Activated CD4-positive, alpha-beta T cell treated with anti-CD3 and anti-CD28 coated beads for 4 hours (primary cell): ENCODE results near the gene CWC25.
"Not testable (repeated sequence)": the region's sequence is repeated elsewhere in the genome, so short reads cannot be mapped to it uniquely, and the experiment has no call there.

ENCODE experiments used
- DNase-seq, 2 donors: peaks; one replicate each; pipeline ENCODE4 v3.0.0-alpha.2; 2020

The CWC25 gene

DNA sequence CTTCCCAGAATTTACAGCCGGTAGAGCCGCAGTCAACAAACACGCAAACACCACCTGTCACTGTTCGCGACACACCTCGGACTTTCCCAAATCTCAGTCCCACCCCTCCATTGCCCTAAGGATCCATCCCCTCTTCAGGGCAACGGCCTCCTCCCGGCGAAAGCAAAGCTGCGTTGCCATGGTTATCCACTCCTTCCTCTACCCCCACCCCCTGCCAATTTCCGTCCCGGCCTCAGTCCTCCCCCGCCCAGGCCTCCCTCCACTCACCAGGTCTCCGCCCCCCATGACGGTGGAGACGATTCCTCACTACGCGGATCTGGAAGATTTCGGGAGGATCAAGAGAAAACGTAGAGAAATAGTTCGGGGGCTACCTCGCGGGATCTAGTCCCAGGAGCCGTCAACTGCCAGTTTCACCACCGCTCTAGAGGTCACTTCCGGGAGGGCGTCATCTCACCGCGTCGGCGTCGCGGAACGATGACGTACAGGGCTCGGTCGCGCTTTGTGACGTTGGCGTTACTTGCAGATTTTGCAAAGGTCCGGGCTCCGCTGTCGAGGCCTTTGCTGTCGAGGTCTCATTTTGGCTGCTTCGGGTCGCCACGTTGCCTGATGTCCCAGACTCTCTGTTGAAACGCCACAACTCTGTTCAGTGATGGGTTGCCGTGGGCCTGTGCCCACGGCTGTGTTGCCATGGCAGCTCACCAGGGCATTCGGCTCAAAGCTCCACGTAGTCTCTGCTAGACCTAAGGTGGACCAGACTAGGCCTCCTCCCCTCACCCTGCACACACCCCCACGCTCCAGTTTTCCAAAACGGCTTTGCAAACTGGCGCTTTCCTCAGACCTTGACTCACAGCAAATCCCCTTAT lies at the start of gene CWC25:
TSS of gene CWC25 (minus strand) at position 423 of the 863 bp plus-strand sequence. CDS start at position 285, 138 bp downstream.
- DNase-seq: peak; percentile 89 to 95

- DNase-seq: no peak
These were observed 48.7 kb upstream of the CWC25 start for GRCh38 chr17:38873640-38874380.

GRCh38 chr17:38872671-38873385 lies 47.7 kb upstream of the CWC25 start:
- no peak for DNase-seq

- DNase-seq: no peak
These were observed 46.9 kb upstream of the CWC25 start for GRCh38 chr17:38872027-38872511.

DNA sequence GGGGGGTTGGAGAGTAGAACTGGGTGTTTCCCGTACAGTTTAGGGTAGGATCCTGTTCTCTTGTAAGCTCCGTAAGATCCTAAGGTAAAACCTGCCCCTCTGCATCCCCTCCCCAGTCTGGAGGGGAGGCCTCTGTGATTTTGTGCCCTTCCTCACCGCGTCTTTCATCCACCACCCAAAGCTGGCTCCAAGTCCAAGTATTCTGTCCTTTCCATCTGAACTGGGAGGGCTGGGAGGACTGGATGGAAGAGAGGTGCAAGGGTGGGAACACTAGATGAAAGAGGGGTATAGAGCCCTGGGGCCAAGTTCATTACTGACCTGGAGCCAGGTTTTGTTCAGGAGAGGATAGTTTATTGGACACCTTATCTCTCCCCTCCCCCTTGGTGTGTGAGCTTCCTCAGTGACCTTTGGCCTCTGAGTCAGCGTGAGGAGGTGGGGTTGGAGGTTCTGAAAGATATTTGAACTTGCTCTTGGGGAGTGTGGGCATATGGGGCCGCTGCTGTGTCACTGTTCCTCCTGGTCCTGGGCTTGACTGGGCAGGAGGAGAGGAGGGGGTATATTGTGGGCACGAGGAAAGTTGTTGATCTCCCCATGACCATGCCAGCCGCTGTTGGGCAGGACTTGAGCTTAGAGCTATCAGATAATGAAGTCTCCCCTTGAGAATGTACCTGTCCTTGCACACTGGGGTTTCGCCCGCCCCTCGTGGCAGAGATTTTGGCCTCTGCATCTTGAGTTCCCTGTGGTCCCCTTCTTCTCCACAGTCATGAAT lies 46.3 kb upstream of the CWC25 start:
- DNase-seq: peak; percentile 74 to 84

- peak; percentile 63 to 70 for DNase-seq
These were observed 45.4 kb upstream of the CWC25 start for GRCh38 chr17:38870259-38871165.

DNA sequence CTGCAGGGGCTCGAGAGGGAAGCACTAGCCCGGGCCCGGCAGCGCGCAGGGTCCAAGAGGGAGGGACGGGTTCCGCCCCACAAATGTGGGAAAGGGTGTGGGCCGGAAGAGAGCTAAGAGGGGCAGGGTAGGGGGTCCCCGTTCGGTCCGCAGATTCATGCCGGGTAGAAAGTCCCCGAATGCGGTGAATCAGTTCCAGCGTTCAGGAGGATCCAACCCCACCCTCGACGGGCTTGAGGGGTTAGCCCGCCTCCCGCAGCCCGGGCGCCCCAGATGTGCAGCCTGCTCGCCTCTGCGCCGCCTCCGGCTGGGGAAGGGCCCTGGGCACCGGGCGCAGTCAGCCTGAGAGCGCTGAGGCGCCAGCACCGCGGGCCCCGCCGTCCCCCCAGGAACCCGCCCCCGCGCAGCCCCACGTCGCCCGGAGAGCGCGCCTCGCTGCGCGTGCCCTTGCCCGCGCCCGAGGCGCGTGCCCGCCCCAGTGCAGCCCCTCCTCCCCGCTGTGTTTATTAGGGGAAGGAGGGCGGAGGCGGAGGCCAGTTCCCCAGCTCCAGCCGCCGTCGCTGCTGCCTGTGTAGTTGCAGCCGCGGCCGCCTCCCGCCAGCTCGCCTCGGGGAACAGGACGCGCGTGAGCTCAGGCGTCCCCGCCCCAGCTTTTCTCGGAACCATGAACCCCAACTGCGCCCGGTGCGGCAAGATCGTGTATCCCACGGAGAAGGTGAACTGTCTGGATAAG lies 44.6 kb upstream of the CWC25 start, which contains the start of gene LASP1:
TSS of gene LASP1 (plus strand) at position 533 of the 733 bp plus-strand sequence. CDS start at position 665, 132 bp downstream.
- peak; percentile 80 to 83 for DNase-seq

- DNase-seq: peak; percentile 81 to 87
These were observed 43.9 kb upstream of the CWC25 start for GRCh38 chr17:38868817-38869525.

DNA sequence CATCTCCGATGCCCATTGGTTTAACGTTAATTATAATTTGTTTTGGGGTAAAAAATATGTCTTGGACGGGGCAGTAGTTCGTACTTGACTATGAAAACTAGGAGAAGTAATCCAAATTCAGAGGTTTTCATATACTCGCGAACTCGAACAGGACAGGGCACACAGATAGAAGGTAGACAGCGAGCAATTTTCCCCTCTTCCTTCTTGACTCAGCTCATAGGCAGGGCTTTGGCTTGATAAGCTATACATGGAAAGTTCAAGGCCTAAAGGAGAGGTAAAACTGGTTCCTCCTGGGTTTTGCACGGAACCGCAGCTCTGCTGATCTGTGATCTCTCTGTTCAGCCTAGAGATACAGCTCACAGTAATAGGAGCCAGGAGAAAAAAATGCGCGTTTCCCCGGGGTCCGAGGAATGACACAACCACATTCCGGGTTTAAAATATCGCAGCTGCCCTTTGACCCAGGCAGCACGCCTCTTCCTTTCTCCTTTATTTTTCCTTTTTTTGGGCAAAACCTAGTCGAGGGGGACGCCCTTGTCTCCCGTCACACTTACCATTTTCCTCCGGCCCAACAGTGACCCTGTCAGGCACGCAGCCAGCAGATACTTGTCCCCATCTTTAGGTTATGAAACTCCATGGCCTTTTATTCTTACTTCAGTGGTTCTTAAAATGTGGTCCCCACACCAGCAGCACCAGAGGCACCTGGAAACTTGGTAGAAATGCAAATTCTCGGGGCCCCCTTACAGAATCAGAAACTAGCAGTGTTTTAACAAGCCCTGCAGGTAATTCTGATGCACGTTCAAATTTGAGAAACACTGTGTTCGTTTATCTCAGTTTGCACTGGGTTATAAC lies 43.1 kb upstream of the CWC25 start:
- DNase-seq: no peak

- peak; percentile 46 to 77 for DNase-seq
These were observed 42.3 kb upstream of the CWC25 start for GRCh38 chr17:38867179-38867967.

GRCh38 chr17:38864636-38865398 lies 39.7 kb upstream of the CWC25 start:
- no peak for DNase-seq

GRCh38 chr17:38861399-38861843 lies 36.3 kb upstream of the CWC25 start:
- no peak for DNase-seq

DNA sequence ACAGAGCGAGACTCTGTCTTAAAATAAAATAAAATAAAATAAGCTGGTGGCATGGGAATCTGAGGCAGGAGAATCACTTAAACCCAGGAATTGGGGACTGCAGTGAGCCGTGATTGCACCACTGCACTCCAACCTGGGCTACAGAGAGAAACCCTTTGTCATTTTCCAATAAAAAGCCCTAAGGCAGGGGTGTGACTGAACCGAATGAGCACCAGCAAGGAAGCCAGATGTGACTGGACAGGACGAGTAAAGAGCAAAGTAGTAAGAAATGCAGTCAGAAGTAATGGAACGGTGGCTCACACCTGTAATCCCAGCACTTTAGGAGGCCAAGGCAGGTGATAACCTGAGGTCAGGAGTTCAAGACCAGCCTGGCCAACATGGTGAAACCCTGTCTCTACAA lies 32.1 kb upstream of the CWC25 start:
- DNase-seq: no peak

- DNase-seq: not testable (repeated sequence)
These were observed 30.1 kb upstream of the CWC25 start for GRCh38 chr17:38855101-38855714.

- peak; percentile 91 to 93 for DNase-seq
These were observed 28.4 kb upstream of the CWC25 start, which contains the start of gene RPL23 for GRCh38 chr17:38853292-38854219. Gene RPL23 (minus strand): TSS chr17:38853721. CDS start chr17:38853710, 11 bp downstream.
